Measurements from ENCODE around the gene IL17F. TPM values are rescaled to one million over a fixed set of nuclear protein-coding genes. Genes with fewer than 3 reads are reported as not detected.

IL17F gene
- total RNA-seq, 4 donors from 2014 or later = 1.4 TPM; not detected in 3

GRCh38 chr6:52251113-52251512 lies 6.8 kb upstream of the IL17F start:
- no peaks in the 10 kb centered on the region for H3K9me3 ChIP-seq
- no peaks in the 10 kb centered on the region for H3K4me1 ChIP-seq
- TF ChIP-seq POLR2A (IDR thresholded peaks at IDR 0.05) (no peak), CTCF (IDR thresholded peaks at IDR 0.05) (no peak)
- no peak overlapping the region for H3K4me3 ChIP-seq
- intact Hi-C loops (cut with DNase I) = no loop called here
- H3K27ac ChIP-seq = no peak overlapping the region
- H3K36me3 ChIP-seq = no peaks in the 10 kb centered on the region
- H3K27me3 ChIP-seq = peaks cover 0 to 44% (median 0%) of the 10 kb centered on the region in 4 donors
- no peak for DNase-seq

GRCh38 chr6:52249078-52249477 lies 4.8 kb upstream of the IL17F start:
- no peak for DNase-seq
- Histone ChIP-seq H3K36me3 (no peaks in the 10 kb centered on the region), H3K27ac (no peak overlapping the region), H3K4me3 (no peak overlapping the region), H3K4me1 (no peaks in the 10 kb centered on the region), H3K9me3 (no peaks in the 10 kb centered on the region), H3K27me3 (peaks cover 0 to 24% (median 0%) of the 10 kb centered on the region in 4 donors)
- TF ChIP-seq CTCF (IDR thresholded peaks at IDR 0.05) (no peak), POLR2A (IDR thresholded peaks at IDR 0.05) (no peak)
- 79 to 86% methylated on average over 2 of the region's 2 CpGs for WGBS, 2 donors
- intact Hi-C loops (cut with DNase I) = no loop called here

DNA sequence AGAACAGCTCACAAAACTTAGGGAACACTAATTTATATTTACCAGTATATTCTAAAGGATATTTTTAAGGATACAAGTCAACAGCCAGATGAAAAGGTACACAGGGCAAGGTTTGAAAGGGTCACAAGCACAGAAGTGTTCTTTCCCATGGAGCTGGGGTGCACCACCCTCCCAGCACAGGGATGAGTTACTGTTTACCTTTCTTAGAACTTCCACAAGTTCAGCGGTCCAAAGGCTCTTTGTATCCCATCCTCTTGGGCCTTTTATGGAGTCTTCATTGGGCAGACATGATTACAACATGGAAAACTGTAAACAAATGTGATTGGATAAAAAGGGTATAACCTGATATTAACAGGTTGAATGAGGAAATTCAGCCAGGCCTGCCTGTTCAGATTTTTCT lies 1.1 kb upstream of the IL17F start:
- WGBS, 2 donors = 71 to 80% methylated on average over 1 of the region's 1 CpG
- Histone ChIP-seq H3K27ac (no peak overlapping the region), H3K27me3 (peaks cover 0 to 5% (median 0%) of the 10 kb centered on the region in 4 donors), H3K4me1 (no peaks in the 10 kb centered on the region), H3K36me3 (no peaks in the 10 kb centered on the region), H3K4me3 (no peak overlapping the region), H3K9me3 (no peaks in the 10 kb centered on the region)
- DNase-seq = no peak
- no peak for TF ChIP-seq POLR2A (IDR thresholded peaks at IDR 0.05)
- TF ChIP-seq CTCF (IDR thresholded peaks at IDR 0.05) = no peak
- intact Hi-C loops (cut with DNase I) = no loop called here

GRCh38 chr6:52243282-52243893 lies 912 bp downstream of the IL17F start:
- Histone ChIP-seq H3K4me3 (no peak overlapping the region), H3K27ac (no peak overlapping the region), H3K4me1 (no peaks in the 10 kb centered on the region), H3K27me3 (no peaks in the 10 kb centered on the region), H3K9me3 (no peaks in the 10 kb centered on the region), H3K36me3 (no peaks in the 10 kb centered on the region)
- TF ChIP-seq POLR2A (IDR thresholded peaks at IDR 0.05) (no peak), CTCF (IDR thresholded peaks at IDR 0.05) (no peak)
- 70 to 92% methylated on average over 2 to 4 of the region's 4 CpGs for WGBS, 2 donors
- intact Hi-C loops (cut with DNase I) = no loop called here
- no peak for DNase-seq

DNA sequence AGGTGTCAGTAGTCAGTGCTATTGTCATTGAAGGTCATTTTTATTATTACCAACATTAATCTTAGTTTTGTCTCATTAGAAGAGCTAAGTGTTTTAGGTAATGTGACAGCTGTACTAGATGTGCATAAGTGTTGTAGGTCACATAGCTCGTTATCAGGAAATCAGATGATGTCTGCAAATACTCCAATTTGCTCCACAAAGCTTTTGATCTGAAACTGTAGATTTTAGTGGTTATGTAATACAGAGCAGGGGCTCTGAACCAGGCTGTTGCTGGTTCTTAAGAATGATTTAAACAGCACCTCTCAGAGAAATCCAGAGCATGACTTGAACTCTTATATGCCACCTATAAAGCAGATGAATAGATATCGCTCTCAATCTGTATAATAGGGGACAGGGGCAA lies 2.5 kb downstream of the IL17F start:
- Histone ChIP-seq H3K27me3 (peaks cover 0 to 13% (median 0%) of the 10 kb centered on the region in 4 donors), H3K36me3 (no peaks in the 10 kb centered on the region), H3K4me3 (no peak overlapping the region), H3K27ac (no peak overlapping the region), H3K4me1 (no peaks in the 10 kb centered on the region), H3K9me3 (no peaks in the 10 kb centered on the region)
- 70% methylated on average over 2 of the region's 2 CpGs for WGBS, 2 donors
- intact Hi-C loops (cut with DNase I) = no loop called here
- no peak for TF ChIP-seq CTCF (IDR thresholded peaks at IDR 0.05)
- TF ChIP-seq POLR2A (IDR thresholded peaks at IDR 0.05) = no peak
- DNase-seq = no peak

Data from esophagus squamous epithelium (tissue), 5 donors.